HG03354 (cell line): ENCODE measurements around the gene KCNQ2.

Experiments
- ATAC-seq: cut with Tn5 transposase; IDR thresholded peaks from one replicate; pipeline ENCODE4 v1.9.1; 2021; ENCODE audit warnings: mild to moderate bottlenecking; ENCODE audit not compliant: unreplicated experiment, poor library complexity, severe bottlenecking

The KCNQ2 gene

GRCh38 chr20:63441136-63442099 is 31.0 kb downstream of the KCNQ2 start:
- ATAC-seq: no peak

GRCh38 chr20:63440366-63440955 is 32.0 kb downstream of the KCNQ2 start:
- ATAC-seq: no peak

GRCh38 chr20:63439866-63440265 is 32.6 kb downstream of the KCNQ2 start:
- no peak for ATAC-seq

- no peak for ATAC-seq
Observed at GRCh38 chr20:63438121-63438520, 34.3 kb downstream of the KCNQ2 start.

- ATAC-seq: no peak
Observed at GRCh38 chr20:63435552-63435951, 36.9 kb downstream of the KCNQ2 start.

GRCh38 chr20:63434599-63435378 is 37.7 kb downstream of the KCNQ2 start:
- ATAC-seq: no peak

- no peak for ATAC-seq
Observed at GRCh38 chr20:63433756-63434531, 38.5 kb downstream of the KCNQ2 start.

GRCh38 chr20:63433351-63433750 is 39.1 kb downstream of the KCNQ2 start:
- no peak for ATAC-seq

- no peak for ATAC-seq
Observed at GRCh38 chr20:63432577-63433325, 39.7 kb downstream of the KCNQ2 start.

GRCh38 chr20:63431944-63432343 is 40.5 kb downstream of the KCNQ2 start:
- ATAC-seq: no peak

GRCh38 chr20:63430891-63431290 is 41.6 kb downstream of the KCNQ2 start:
- no peak for ATAC-seq

GRCh38 chr20:63429992-63430391 is 42.5 kb downstream of the KCNQ2 start:
- no peak for ATAC-seq

- ATAC-seq: no peak
Observed at GRCh38 chr20:63428906-63429575, 43.4 kb downstream of the KCNQ2 start.

- no peak for ATAC-seq
Observed at GRCh38 chr20:63427724-63428330, 44.6 kb downstream of the KCNQ2 start.

- no peak for ATAC-seq
Observed at GRCh38 chr20:63427206-63427605, 45.2 kb downstream of the KCNQ2 start.

GRCh38 chr20:63425846-63426485 is 46.5 kb downstream of the KCNQ2 start:
- ATAC-seq: no peak

- no peak for ATAC-seq
Observed at GRCh38 chr20:63424613-63425012, 47.8 kb downstream of the KCNQ2 start.

- ATAC-seq: no peak
Observed at GRCh38 chr20:63423751-63424150, 48.7 kb downstream of the KCNQ2 start.
